Keratinocyte (primary cell): ENCODE data around the gene GPR146.

Source experiments
- CTCF ChIP-seq, 3 experiments: IDR thresholded peaks in 1 of 3; conservative IDR thresholded peaks in 1 of 3; optimal IDR thresholded peaks in 1 of 3; 2 replicates in 2 of 3; 3 replicates in 1 of 3; pipeline versions ENCODE3 to v1.5.1; 2011; ENCODE audit warnings: low read length in 3 of 3, mild to moderate bottlenecking in 3 of 3, moderate library complexity in 2 of 3, control low read depth in 1 of 3, inconsistent platforms in 1 of 3; ENCODE audit not compliant: insufficient read depth in 2 of 3; ENCODE audit errors: extremely low read depth in 1 of 3
- EZH2 ChIP-seq: IDR thresholded peaks from one replicate; pipeline ENCODE4 v1.6.1; 2012; ENCODE audit warnings: inconsistent platforms, mild to moderate bottlenecking, low read length, moderate library complexity

DNA sequence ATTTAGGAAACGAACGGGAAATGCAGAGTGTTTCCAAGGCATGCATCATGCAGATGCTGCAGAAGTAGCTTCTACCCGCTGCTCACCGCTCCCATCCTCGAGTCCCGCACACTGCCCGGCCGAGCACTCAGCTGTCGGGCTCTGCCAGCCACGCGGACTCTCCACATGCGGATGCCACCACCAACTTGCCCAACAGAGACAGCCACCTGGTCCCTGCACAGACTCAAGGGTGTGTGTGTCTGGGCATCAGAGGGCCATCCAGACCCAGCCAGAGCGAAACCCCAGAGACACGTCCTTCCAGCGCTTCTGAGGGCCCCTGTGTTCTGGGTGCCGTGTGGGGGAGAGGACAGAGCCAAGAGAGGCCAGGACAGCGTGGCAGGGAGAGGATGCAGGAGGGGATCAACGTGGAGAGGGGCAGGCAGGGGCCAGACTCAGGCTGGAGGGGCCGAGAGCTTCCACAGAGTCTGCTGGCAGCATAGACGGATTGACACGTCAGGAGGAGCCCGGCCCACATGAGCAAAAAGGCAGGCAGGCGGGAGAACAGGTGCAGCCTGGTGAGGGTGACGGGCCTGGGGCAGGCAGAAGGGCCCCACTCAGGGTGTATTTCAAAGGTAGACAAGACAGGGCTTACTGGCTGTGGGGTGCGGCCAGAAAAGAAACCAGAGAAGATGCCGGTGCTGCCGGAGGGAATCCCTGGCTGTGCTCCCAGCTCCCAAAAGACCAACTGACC, 61.9 kb downstream of the GPR146 start:
- TF ChIP-seq CTCF (optimal IDR thresholded peaks at IDR 0.05 in 1 of 3, IDR thresholded peaks at IDR 0.05 in 1 of 3, conservative IDR thresholded peaks at IDR 0.05 in 1 of 3; ENCODE audit: extremely low read depth in 1 of 3, insufficient read depth in 2 of 3, low read length in 3 of 3) (no peak), EZH2 (no peak)
